Heart right ventricle (tissue), 16 donors: ENCODE measurements around the gene NYAP1. TPM values are rescaled to one million over a fixed set of nuclear protein-coding genes. Genes with fewer than 3 reads are reported as not detected.
A peak's percentile ranks its signal among the peaks of the same experiment; 100 is the strongest.

ENCODE experiments used
- ATAC-seq, 8 donors: fragments of 200-7000 bp; cut with Tn5 transposase; one replicate each; pipeline ENCODE4 v1.9.1; 2020; ENCODE audit warnings: mild to moderate bottlenecking in 8 of 8, moderate library complexity in 8 of 8, moderate number of reproducible peaks in 1 of 8
- DNase-seq, 2 donors: peaks; one replicate each; pipeline ENCODE4 v3.0.0-alpha.2; 2020
- H3K27ac ChIP-seq, 10 donors: fragments of 200-600 bp; sonication (generic) in 2 of 10; one replicate each; pipeline versions ENCODE4 v1.5.0 to v1.8.0; 2020 to 2022; ENCODE audit warnings: mild to moderate bottlenecking in 3 of 10
- H3K27me3 ChIP-seq, 7 donors: fragments of 200-600 bp; one replicate each; pipeline ENCODE4 v1.8.0; 2021 to 2022; ENCODE audit warnings: mild to moderate bottlenecking in 2 of 7
- H3K36me3 ChIP-seq, 9 donors: fragments of 200-600 bp; sonication (generic) in 1 of 9; one replicate each; pipeline versions ENCODE4 v1.5.0 to v1.8.0; 2020 to 2022; ENCODE audit warnings: mild to moderate bottlenecking in 2 of 9
- H3K4me1 ChIP-seq, 9 donors: fragments of 200-600 bp; sonication (generic) in 1 of 9; one replicate each; pipeline versions ENCODE4 v1.5.0 to v1.8.0; 2020 to 2022; ENCODE audit warnings: mild to moderate bottlenecking in 4 of 9
- H3K4me3 ChIP-seq, 10 donors: fragments of 200-600 bp; sonication (generic) in 2 of 10; one replicate each; pipeline versions ENCODE4 v1.5.0 to v1.8.0; 2020 to 2022; ENCODE audit warnings: mild to moderate bottlenecking in 7 of 10, moderate library complexity in 2 of 10
- H3K9me3 ChIP-seq, 11 donors: fragments of 200-600 bp in 10 of 11; sonication (generic) in 2 of 11; one replicate each; pipeline versions ENCODE4 v1.5.0 to v1.8.0; 2013 to 2022; ENCODE audit warnings: mild to moderate bottlenecking in 2 of 11, control low read depth in 1 of 11, moderate library complexity in 1 of 11
- CTCF ChIP-seq, 9 donors: fragments of 200-600 bp; sonication (generic) in 2 of 9; IDR thresholded peaks; one replicate each; pipeline versions ENCODE4 v1.5.0 to v1.8.0; 2021 to 2022; ENCODE audit warnings: antibody characterized with exemption in 9 of 9, mild to moderate bottlenecking in 5 of 9, moderate library complexity in 1 of 9
- WGBS, 2 donors: extraction: QIAGEN DNeasy Blood & Tissue Kit; methylation state at CpG; one replicate each; pipeline ENCODE4 v1.1.7; 2013; ENCODE audit warnings: inconsistent platforms in 1 of 2; 5-methylcytosine and 5-hydroxymethylcytosine counted together
- intact Hi-C, 10 donors: fragments of 100-400 bp; cut with DNase I; formaldehyde crosslinking; loops; one replicate each; pipeline versions ENCODE4 v1.11.1 to v1.14.2; 2022
- long read RNA-seq, 3 donors: library from polyadenylated mRNA; unstranded; transcript quantifications; one replicate each; pipeline ENCODE4 v2.0.0, GENCODE V29; 2020 to 2021
- polyA plus RNA-seq, 2 donors: library from polyadenylated mRNA; stranded (reverse); fragments of 200-250 nt; gene quantifications; one replicate each; pipeline ENCODE4 v1.2.3, GENCODE V29; 2013
- total RNA-seq, 10 donors: library from RNA; stranded (reverse); fragmentation: NEBNext Ultra II Directional in 3 of 10; extraction: Animal tissue kit (Norgen Biotek cat#: 25700) in 3 of 10; gene quantifications; one replicate each; pipeline versions ENCODE4 v1.2.1 to v1.2.4, GENCODE V29; 2021 to 2023
- donor health status: Arrhythmogenic right ventricular cardiomyopathy.
- donor health status: ischemic (EF 13 %, LVEDD 7.1; RV severe dilation, severe dysfunction).
- donor health status: healthy with polysubstance abuse.
- donor health status: DM: no; HTN: yes; CAD: no.
- donor health status: DM: no; HTN: no; CAD: no.
- donor health status: ischemic (EF 25% LVEDD 6.9; RV normal size, moderate dysfunction).
- donor health status: ischemic (EF 25% LVEDD 5.7; RV mildly dilated, moderate dysfunction).
- donor health status: healthy.
- donor health status: DM: yes; HTN: yes; CAD: no.
- donor health status: Ischemic cardiomyopathy.
- donor health status: ischemic (EF 35%, LVEDD 5.7; RV mildly dilated, moderate dysfunction).
- donor health status: nonischemic (EF 11% LVEDD 7.7; RV severe dilation, severe dysfunction).
- donor health status: DM: yes; HTN: yes; CAD: no.
- donor health status: PGD.
- donor health status: ischemic (EF 29% LVEDD 5.4; RV normal size, mild dysfunction).
- donor health status: nonischemic (EF 23%, LVEDD 6.1; RV moderate dilation, normal function).

The NYAP1 gene
- total RNA-seq (under 1 TPM; 0.10 to 0.86 (median 0.30) TPM), polyA plus RNA-seq (under 1 TPM; 0.30 to 0.59 TPM)
- long read RNA-seq, donor 1: 0 reads
- long read RNA-seq, donor 2: 0 reads
- long read RNA-seq, donor 3: 0 reads

GRCh38 chr7:100483722-100484672 lies at the start of gene NYAP1:
Gene NYAP1 (plus strand): TSS chr7:100483927. CDS start chr7:100485312, 1,385 bp downstream.
- peak in 6 of 8 donors; percentile 10 to 48 (median 28) for ATAC-seq
- no peak for TF ChIP-seq CTCF (IDR thresholded peaks at IDR 0.05)
- H3K27me3 ChIP-seq: no peaks in the 10 kb centered on the region
- peaks cover 2 to 31% (median 18%) of the 10 kb centered on the region in 9 donors for H3K4me1 ChIP-seq
- H3K9me3 ChIP-seq: no peaks in the 10 kb centered on the region
- WGBS, 2 donors: 28 to 32% methylated on average over 32 to 44 of the region's 45 CpGs
- DNase-seq: peak; percentile 47 to 63
- intact Hi-C loops: loop anchor here in 8 of 10 donors (1.0 to 5.0 kb wide), 4 partner anchors 15 to 73 kb away; no protein-coding TSS in a partner anchor
- no peaks in the 10 kb centered on the region for H3K36me3 ChIP-seq
- H3K27ac ChIP-seq: peak within 1 kb of the TSS in 2 of 10 donors; percentile 47 to 68
- H3K4me3 ChIP-seq: peak within 1 kb of the TSS; percentile 18 to 64 (median 58)

- Histone ChIP-seq H3K36me3 (peaks cover 0 to 41% (median 16%) of the 10 kb centered on the region in 9 donors), H3K9me3 (no peaks in the 10 kb centered on the region), H3K27me3 (no peaks in the 10 kb centered on the region), H3K4me3 (peak overlapping the region in 7 of 10 donors; percentile 73 to 98 (median 91)), H3K27ac (peak overlapping the region in 5 of 10 donors; percentile 3 to 99 (median 97)), H3K4me1 (peaks cover 12 to 58% (median 43%) of the 10 kb centered on the region in 9 donors)
- ATAC-seq (no peak), DNase-seq (no peak)
- intact Hi-C loops: loop anchor here in 1 of 10 donors (5.0 kb wide), 1 partner anchor 243 kb away; no protein-coding TSS in a partner anchor
- no peak for TF ChIP-seq CTCF (IDR thresholded peaks at IDR 0.05)
- WGBS, 2 donors: 87% methylated on average over 22 of the region's 22 CpGs
Measured at GRCh38 chr7:100434297-100435144, 49.2 kb upstream of the NYAP1 start.

GRCh38 chr7:100435401-100436304 lies 48.1 kb upstream of the NYAP1 start:
- Histone ChIP-seq H3K4me1 (peaks cover 9 to 54% (median 34%) of the 10 kb centered on the region in 9 donors), H3K36me3 (peaks cover 0 to 41% (median 16%) of the 10 kb centered on the region in 9 donors), H3K27me3 (no peaks in the 10 kb centered on the region), H3K9me3 (no peaks in the 10 kb centered on the region), H3K27ac (peak overlapping the region; percentile 91 to 99 (median 97)), H3K4me3 (peak overlapping the region; percentile 62 to 98 (median 91))
- WGBS, 2 donors: 2% methylated on average over 61 to 81 of the region's 81 CpGs
- DNase-seq (peak; percentile 29 to 42), ATAC-seq (peak in 6 of 8 donors; percentile 14 to 51 (median 32))
- intact Hi-C loops: no loop called here
- no peak for TF ChIP-seq CTCF (IDR thresholded peaks at IDR 0.05)
